Body of pancreas (tissue), 4 donors: Measurements from ENCODE around the gene CPB1. TPM values are rescaled to one million over a fixed set of nuclear protein-coding genes. Genes with fewer than 3 reads are reported as not detected.

Experiments used
- ATAC-seq: fragments of 150-250 bp; one replicate; pipeline ENCODE4 v1.9.1; 2016
- DNase-seq, 4 donors: peaks; one replicate each; pipeline ENCODE4 v3.0.0-alpha.2; 2019
- H3K27ac ChIP-seq, 4 donors: fragments of 200-600 bp; sonication (generic); 1 replicate in 3 of 4; 2 replicates in 1 of 4; pipeline versions ENCODE4 v1.5.1 to v1.6.1; 2016 to 2019; ENCODE audit warnings: mild to moderate bottlenecking in 1 of 4, mixed read lengths in 1 of 4, moderate library complexity in 1 of 4
- H3K27me3 ChIP-seq, 2 donors: fragments of 200-600 bp; sonication (generic); one replicate each; pipeline ENCODE4 v1.6.0; 2016; ENCODE audit warnings: mild to moderate bottlenecking in 1 of 2
- H3K36me3 ChIP-seq, 2 donors: fragments of 200-600 bp; sonication (generic); replicated peaks in 1 of 2; 2 replicates each; pipeline ENCODE4 v1.5.1; 2016; ENCODE audit warnings: low read depth in 2 of 2; ENCODE audit not compliant: insufficient read depth in 1 of 2
- H3K4me1 ChIP-seq: fragments of 200-600 bp; sonication (generic); one replicate; pipeline ENCODE4 v1.6.0; 2016
- H3K4me3 ChIP-seq, 2 donors: fragments of 200-600 bp; sonication (generic); 1 replicate in 1 of 2; 2 replicates in 1 of 2; pipeline ENCODE4 v1.5.1; 2016 to 2019
- H3K9me3 ChIP-seq, 3 donors: fragments of 200-600 bp; sonication (generic); 1 replicate in 2 of 3; 2 replicates in 1 of 3; pipeline ENCODE4 v1.5.1; 2016
- POLR2A ChIP-seq, 3 donors: fragments of 450-650 bp; IDR thresholded peaks; one replicate each; pipeline ENCODE4 v1.6.1; 2016; ENCODE audit warnings: antibody characterized with exemption in 3 of 3, mild to moderate bottlenecking in 2 of 3
- WGBS, 2 donors: methylation state at CpG; one replicate each; pipeline ENCODE4 v1.1.5; 2017; 5-methylcytosine and 5-hydroxymethylcytosine counted together
- intact Hi-C: fragments of 100-400 bp; cut with DNase I; formaldehyde crosslinking; loops from one replicate; pipeline ENCODE4 v1.15.1; 2023
- total RNA-seq, 2 donors: library from RNA; depleted of rRNA; stranded (reverse); fragments of >200 nt; gene quantifications; one replicate each; pipeline ENCODE4 v1.1.0, GENCODE V29; 2016
- TF ChIP-seq, protein P1 (sequence below), 7 experiments: fragments of 450-650 bp in 4 of 7; fragments of 200-600 bp in 3 of 7; sonication (generic) in 3 of 7; IDR thresholded peaks; one replicate each; pipeline ENCODE4 v1.5.1; 2016 to 2019; ENCODE audit warnings: antibody characterized with exemption in 7 of 7

CPB1 gene
- total RNA-seq, 2 donors from 2014 or later: 8,425 to 24,571 TPM

DNA sequence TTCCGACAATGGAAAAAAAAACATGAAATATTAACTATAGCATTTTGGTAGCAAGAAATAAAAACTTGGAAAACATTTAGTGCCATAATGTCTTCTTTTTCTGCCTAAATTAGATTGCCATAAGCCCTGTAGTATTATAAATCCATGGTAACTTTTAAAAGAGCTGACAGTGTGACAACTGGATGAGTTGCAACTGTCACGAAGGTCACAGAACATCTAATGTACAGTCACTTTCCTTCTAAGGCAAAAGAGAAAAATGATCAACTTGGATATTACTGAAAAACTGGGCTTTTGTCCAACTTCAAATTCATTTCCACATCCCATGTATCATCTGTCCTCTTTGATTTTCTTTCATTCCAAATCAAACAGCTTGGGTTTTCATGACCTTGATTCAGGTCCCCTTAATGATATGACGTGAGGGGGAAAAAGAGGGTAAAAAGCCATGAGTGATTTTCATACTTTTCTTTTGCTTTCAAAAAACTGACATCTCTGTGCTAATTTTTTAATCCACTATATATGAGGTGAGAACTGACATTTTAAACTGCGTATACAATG lies 602 bp downstream of the CPB1 start:
- TF ChIP-seq POLR2A (IDR thresholded peaks at IDR 0.05): no peak
- TF ChIP-seq, protein P1, sequence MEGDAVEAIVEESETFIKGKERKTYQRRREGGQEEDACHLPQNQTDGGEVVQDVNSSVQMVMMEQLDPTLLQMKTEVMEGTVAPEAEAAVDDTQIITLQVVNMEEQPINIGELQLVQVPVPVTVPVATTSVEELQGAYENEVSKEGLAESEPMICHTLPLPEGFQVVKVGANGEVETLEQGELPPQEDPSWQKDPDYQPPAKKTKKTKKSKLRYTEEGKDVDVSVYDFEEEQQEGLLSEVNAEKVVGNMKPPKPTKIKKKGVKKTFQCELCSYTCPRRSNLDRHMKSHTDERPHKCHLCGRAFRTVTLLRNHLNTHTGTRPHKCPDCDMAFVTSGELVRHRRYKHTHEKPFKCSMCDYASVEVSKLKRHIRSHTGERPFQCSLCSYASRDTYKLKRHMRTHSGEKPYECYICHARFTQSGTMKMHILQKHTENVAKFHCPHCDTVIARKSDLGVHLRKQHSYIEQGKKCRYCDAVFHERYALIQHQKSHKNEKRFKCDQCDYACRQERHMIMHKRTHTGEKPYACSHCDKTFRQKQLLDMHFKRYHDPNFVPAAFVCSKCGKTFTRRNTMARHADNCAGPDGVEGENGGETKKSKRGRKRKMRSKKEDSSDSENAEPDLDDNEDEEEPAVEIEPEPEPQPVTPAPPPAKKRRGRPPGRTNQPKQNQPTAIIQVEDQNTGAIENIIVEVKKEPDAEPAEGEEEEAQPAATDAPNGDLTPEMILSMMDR (IDR thresholded peaks at IDR 0.05): no peak
- intact Hi-C loops: no loop called here
- ATAC-seq: no peak
- DNase-seq: no peak
- H3K27me3 ChIP-seq: no peaks in the 10 kb centered on the region
- peak overlapping the region; percentile 65 to 85 (median 78) for H3K27ac ChIP-seq
- peaks cover 22% of the 10 kb centered on the region for H3K4me1 ChIP-seq
- 20 to 24% methylated on average over 4 of the region's 4 CpGs for WGBS, 2 donors
- peak overlapping the region; percentile 16 to 27 for H3K4me3 ChIP-seq
- H3K36me3 ChIP-seq: no peaks in the 10 kb centered on the region
- H3K9me3 ChIP-seq: no peaks in the 10 kb centered on the region

DNA sequence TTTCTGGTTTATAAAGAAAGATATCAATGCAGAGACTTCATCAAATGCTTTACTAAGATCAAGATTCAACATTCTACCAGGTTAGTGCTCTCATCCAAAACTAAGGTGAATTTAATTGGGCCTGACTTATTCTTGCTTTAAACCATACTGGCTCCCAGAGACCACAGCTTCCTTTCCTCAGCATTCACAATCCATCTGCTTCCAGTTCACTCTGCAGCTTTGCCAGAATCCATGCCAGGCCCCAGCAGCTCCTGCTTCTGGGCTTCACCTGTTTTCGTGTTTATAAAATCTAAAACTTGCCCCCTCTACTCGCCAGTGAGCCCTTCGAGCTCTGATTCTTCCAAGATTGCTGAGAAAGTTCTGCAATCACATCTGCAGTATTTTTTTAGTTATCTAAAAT lies 2.3 kb downstream of the CPB1 start:
- no peak for DNase-seq
- no peaks in the 10 kb centered on the region for H3K9me3 ChIP-seq
- H3K4me1 ChIP-seq: peaks cover 32% of the 10 kb centered on the region
- H3K27me3 ChIP-seq: no peaks in the 10 kb centered on the region
- peak overlapping the region; percentile 16 to 27 for H3K4me3 ChIP-seq
- no peaks in the 10 kb centered on the region for H3K36me3 ChIP-seq
- intact Hi-C loops: no loop called here
- peak overlapping the region; percentile 18 to 85 (median 78) for H3K27ac ChIP-seq
- ATAC-seq: no peak
- peak in 2 of 3 donors; percentile 11 to 43 for TF ChIP-seq POLR2A (IDR thresholded peaks at IDR 0.05)
- TF ChIP-seq, protein P1 (IDR thresholded peaks at IDR 0.05): no peak
- WGBS, 2 donors: 28 to 43% methylated on average over 3 of the region's 3 CpGs

DNA sequence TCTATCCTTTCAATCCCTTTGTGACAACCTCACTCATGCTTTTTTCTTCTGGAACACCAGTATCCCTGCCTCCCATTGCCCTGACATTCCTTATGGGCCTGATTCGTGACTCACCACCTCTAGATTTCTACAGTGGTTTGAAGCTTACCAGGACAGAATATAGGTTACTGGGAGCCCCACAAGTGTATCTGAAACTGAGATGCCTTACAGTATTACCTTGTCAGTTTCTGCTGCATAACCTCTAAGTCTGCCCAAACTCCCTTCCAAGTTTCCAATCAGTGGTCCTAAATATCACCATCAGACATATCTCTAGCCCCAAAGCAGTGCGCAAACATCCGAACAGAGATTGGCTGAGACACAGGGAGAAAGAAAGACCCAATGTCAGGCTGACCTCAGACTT lies 5.6 kb downstream of the CPB1 start:
- peak overlapping the region in 3 of 4 donors; percentile 48 to 85 (median 58) for H3K27ac ChIP-seq
- H3K36me3 ChIP-seq: peaks cover 0 to 2% of the 10 kb centered on the region in 2 donors
- TF ChIP-seq, protein P1 (IDR thresholded peaks at IDR 0.05): no peak
- peak in 1 of 3 donors; percentile 19 for TF ChIP-seq POLR2A (IDR thresholded peaks at IDR 0.05)
- DNase-seq (no peak), ATAC-seq (peak; percentile 2)
- H3K4me1 ChIP-seq: peaks cover 34% of the 10 kb centered on the region
- no peaks in the 10 kb centered on the region for H3K27me3 ChIP-seq
- intact Hi-C loops: no loop called here
- H3K4me3 ChIP-seq: no peak overlapping the region
- no peaks in the 10 kb centered on the region for H3K9me3 ChIP-seq
- 24 to 41% methylated on average over 3 of the region's 3 CpGs for WGBS, 2 donors

- intact Hi-C loops: no loop called here
Measured at GRCh38 chr3:148839805-148840204, 12.2 kb downstream of the CPB1 start.

More at GRCh38 chr3:148839805-148840204, 12.2 kb downstream of the CPB1 start:
- Histone ChIP-seq H3K27me3 (no peaks in the 10 kb centered on the region), H3K36me3 (peaks cover 0 to 2% of the 10 kb centered on the region in 2 donors), H3K4me1 (peaks cover 69% of the 10 kb centered on the region), H3K9me3 (no peaks in the 10 kb centered on the region), H3K4me3 (no peak overlapping the region), H3K27ac (peak overlapping the region in 2 of 4 donors; percentile 62 to 85)
- TF ChIP-seq POLR2A (IDR thresholded peaks at IDR 0.05): no peak
- TF ChIP-seq, protein P1 (IDR thresholded peaks at IDR 0.05): no peak
- DNase-seq (no peak), ATAC-seq (no peak)
